Natural killer cell (primary cell): ENCODE data around the gene SERHL2. TPM values are rescaled to one million over a fixed set of nuclear protein-coding genes. Genes with fewer than 3 reads are reported as not detected.
"Not testable (repeated sequence)": the region's sequence is repeated elsewhere in the genome, so short reads cannot be mapped to it uniquely, and the experiment has no call there.

Experiments used
- ATAC-seq, 3 donors: fragments of 150-1000 bp in 2 of 3; fragments of 200-7000 bp in 1 of 3; cut with Tn5 transposase; 1 replicate in 1 of 3; 2 replicates in 2 of 3; pipeline ENCODE4 v1.10.0; 2021; ENCODE audit warnings: mild to moderate bottlenecking in 2 of 3, moderate library complexity in 2 of 3
- DNase-seq, 2 donors: peaks; one replicate each; pipeline versions ENCODE4 v3.0.0 to v3.0.0-alpha.2; 2013 to 2021; ENCODE audit warnings: mixed read lengths in 1 of 2
- H3K27ac ChIP-seq: one replicate; pipeline ENCODE4 v1.5.1; 2013; ENCODE audit warnings: mild to moderate bottlenecking, low read length
- H3K27me3 ChIP-seq: one replicate; pipeline ENCODE4 v1.6.1; 2013; ENCODE audit warnings: low read length; ENCODE audit not compliant: control insufficient read depth, insufficient read depth
- H3K36me3 ChIP-seq: one replicate; pipeline ENCODE4 v1.6.1; 2013; ENCODE audit warnings: low read length; ENCODE audit not compliant: control insufficient read depth, insufficient read depth
- H3K4me1 ChIP-seq: one replicate; pipeline ENCODE4 v1.6.1; 2013; ENCODE audit warnings: low read length; ENCODE audit not compliant: control insufficient read depth, insufficient read depth
- H3K4me3 ChIP-seq: one replicate; pipeline ENCODE4 v1.5.1; 2013; ENCODE audit warnings: low read length
- H3K9me3 ChIP-seq: one replicate; pipeline ENCODE4 v1.6.1; 2013; ENCODE audit warnings: low read length; ENCODE audit not compliant: control insufficient read depth, insufficient read depth
- H3K27ac Mint-ChIP-seq, 2 donors: one replicate each; pipeline ENCODE4 v1.8.0; 2022; ENCODE audit warnings: mild to moderate bottlenecking in 2 of 2, mixed read lengths in 2 of 2, moderate library complexity in 1 of 2
- H3K27me3 Mint-ChIP-seq, 2 donors: one replicate each; pipeline ENCODE4 v1.8.0; 2022; ENCODE audit warnings: low read depth in 2 of 2, mixed read lengths in 2 of 2
- H3K36me3 Mint-ChIP-seq: one replicate; pipeline ENCODE4 v1.8.0; 2022; ENCODE audit warnings: mixed read lengths
- H3K4me1 Mint-ChIP-seq, 2 donors: one replicate each; pipeline ENCODE4 v1.8.0; 2022; ENCODE audit warnings: mixed read lengths in 2 of 2
- H3K4me3 Mint-ChIP-seq: one replicate; pipeline ENCODE4 v1.8.0; 2022; ENCODE audit warnings: mild to moderate bottlenecking, moderate library complexity, mixed read lengths
- H3K9me3 Mint-ChIP-seq, 2 donors: one replicate each; pipeline ENCODE4 v1.8.0; 2022; ENCODE audit warnings: mixed read lengths in 2 of 2
- WGBS: methylation state at CpG from one replicate; pipeline ENCODE4 v1.1.7; 2013; ENCODE audit warnings: missing lambda C conversion rate; ENCODE audit not compliant: insufficient coverage; 5-methylcytosine and 5-hydroxymethylcytosine counted together
- intact Hi-C: fragments of 100-400 bp; cut with micrococcal nuclease; formaldehyde crosslinking; loops from one replicate; pipeline ENCODE4 v1.14.2; 2022
- total RNA-seq, 4 donors: library from RNA; stranded (reverse); fragments of 120-200 nt in 1 of 4; gene quantifications; one replicate each; pipeline versions ENCODE4 v1.2.3 to v1.2.4, GENCODE V29; 2013 to 2022
- TF ChIP-seq, protein P1 (sequence below): fragments of 200-600 bp; IDR thresholded peaks from one replicate; pipeline ENCODE4 v1.8.0; 2022; ENCODE audit warnings: antibody characterized with exemption

SERHL2 gene
- total RNA-seq, 3 donors from 2014 or later (not counting 1 experiment from before 2014, with no cell fraction given): 0.23 to 0.48 TPM; not detected in 1

GRCh38 chr22:42577623-42578240 is 24.0 kb downstream of the SERHL2 start:
- intact Hi-C loops: no loop called here
- Mint-ChIP-seq H3K36me3 (no peaks in the 10 kb centered on the region), H3K27me3 (no peaks in the 10 kb centered on the region), H3K9me3 (no peaks in the 10 kb centered on the region), H3K4me1 (peaks cover 14 to 15% of the 10 kb centered on the region in 2 donors), H3K4me3 (no peak overlapping the region), H3K27ac (no peak overlapping the region)
- Histone ChIP-seq H3K27me3 (no peaks in the 10 kb centered on the region), H3K9me3 (no peaks in the 10 kb centered on the region), H3K4me3 (no peak overlapping the region), H3K4me1 (peaks cover 17% of the 10 kb centered on the region), H3K27ac (no peak overlapping the region), H3K36me3 (peaks cover 20% of the 10 kb centered on the region)
- TF ChIP-seq, protein P1, sequence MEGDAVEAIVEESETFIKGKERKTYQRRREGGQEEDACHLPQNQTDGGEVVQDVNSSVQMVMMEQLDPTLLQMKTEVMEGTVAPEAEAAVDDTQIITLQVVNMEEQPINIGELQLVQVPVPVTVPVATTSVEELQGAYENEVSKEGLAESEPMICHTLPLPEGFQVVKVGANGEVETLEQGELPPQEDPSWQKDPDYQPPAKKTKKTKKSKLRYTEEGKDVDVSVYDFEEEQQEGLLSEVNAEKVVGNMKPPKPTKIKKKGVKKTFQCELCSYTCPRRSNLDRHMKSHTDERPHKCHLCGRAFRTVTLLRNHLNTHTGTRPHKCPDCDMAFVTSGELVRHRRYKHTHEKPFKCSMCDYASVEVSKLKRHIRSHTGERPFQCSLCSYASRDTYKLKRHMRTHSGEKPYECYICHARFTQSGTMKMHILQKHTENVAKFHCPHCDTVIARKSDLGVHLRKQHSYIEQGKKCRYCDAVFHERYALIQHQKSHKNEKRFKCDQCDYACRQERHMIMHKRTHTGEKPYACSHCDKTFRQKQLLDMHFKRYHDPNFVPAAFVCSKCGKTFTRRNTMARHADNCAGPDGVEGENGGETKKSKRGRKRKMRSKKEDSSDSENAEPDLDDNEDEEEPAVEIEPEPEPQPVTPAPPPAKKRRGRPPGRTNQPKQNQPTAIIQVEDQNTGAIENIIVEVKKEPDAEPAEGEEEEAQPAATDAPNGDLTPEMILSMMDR: no peak
- 93% methylated on average over 14 of the region's 15 CpGs for WGBS
- ATAC-seq (no peak), DNase-seq (no peak)

DNA sequence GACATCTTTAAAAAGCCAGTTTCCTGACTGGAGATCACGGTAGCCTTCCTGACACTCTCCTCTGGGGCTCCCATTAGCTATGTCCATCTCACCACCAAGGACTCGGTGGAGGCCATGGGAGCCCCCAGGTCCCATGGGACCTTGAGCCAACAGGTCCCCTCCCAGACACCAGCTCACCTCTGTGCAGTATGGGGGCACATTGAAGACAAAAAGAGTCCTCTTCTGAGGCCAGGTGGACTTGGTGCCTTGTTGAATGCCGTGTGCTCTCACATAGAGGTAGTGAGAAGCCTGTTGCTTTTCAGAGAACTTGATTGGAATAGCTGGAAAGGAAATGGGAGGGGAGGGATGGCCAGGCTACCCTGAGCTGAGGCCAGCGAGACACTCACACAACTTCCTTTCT is 26.3 kb downstream of the SERHL2 start:
- H3K4me3 ChIP-seq, H3K9me3 Mint-ChIP-seq, H3K27ac Mint-ChIP-seq, H3K27ac ChIP-seq, H3K36me3 Mint-ChIP-seq, DNase-seq, H3K27me3 ChIP-seq, H3K9me3 ChIP-seq, H3K27me3 Mint-ChIP-seq, H3K4me3 Mint-ChIP-seq, intact Hi-C loops, ATAC-seq: not testable (repeated sequence)
- Histone ChIP-seq H3K4me1 (peaks cover 17% of the 10 kb centered on the region), H3K36me3 (peaks cover 25% of the 10 kb centered on the region)
- peaks cover 14 to 22% of the 10 kb centered on the region in 2 donors for H3K4me1 Mint-ChIP-seq
- WGBS: 98% methylated on average over 2 of the region's 4 CpGs

DNA sequence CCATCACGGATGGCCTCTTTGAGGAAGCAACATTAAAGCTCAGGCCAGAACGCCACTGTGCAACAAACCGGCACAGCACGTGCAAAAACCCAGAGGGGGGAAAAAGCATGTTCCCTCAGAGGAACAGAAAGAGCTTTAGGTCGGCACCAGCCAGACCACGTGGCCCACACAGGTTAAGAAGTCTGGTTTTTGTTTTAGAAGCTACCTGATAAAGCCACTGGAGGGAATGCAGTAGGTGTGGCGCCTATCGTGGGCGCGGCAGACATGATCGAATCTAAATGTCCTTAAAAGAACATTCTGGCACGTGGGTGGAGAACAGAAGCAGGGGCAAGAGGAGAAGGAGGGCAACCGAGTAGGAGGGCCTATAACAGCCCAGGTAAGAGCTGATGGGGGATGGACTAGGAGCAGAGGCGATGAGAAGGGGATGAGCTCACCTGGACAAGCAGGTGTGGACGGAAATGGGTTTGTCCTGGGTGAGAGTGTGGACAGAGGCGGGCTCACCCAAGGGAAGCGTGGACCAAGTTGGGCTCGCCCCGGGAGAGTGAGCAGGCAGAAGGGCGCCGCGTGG is 27.5 kb downstream of the SERHL2 start:
- H3K36me3 Mint-ChIP-seq, H3K9me3 ChIP-seq, DNase-seq, intact Hi-C loops, H3K27me3 ChIP-seq, H3K27ac ChIP-seq, H3K9me3 Mint-ChIP-seq, H3K27me3 Mint-ChIP-seq: not testable (repeated sequence)
- H3K4me1 Mint-ChIP-seq: peaks cover 14 to 24% of the 10 kb centered on the region in 2 donors
- peak in 1 of 3 donors; percentile 4 for ATAC-seq
- H3K4me3 Mint-ChIP-seq: peak overlapping the region; percentile 94
- WGBS: 0% methylated on average over 9 of the region's 22 CpGs
- H3K27ac Mint-ChIP-seq: peak overlapping the region; percentile 59 to 88
- H3K36me3 ChIP-seq: peaks cover 37% of the 10 kb centered on the region
- H3K4me1 ChIP-seq: peaks cover 17% of the 10 kb centered on the region
- peak overlapping the region; percentile 48 for H3K4me3 ChIP-seq

GRCh38 chr22:42581762-42582716 is 28.3 kb downstream of the SERHL2 start:
- H3K27ac ChIP-seq: no peak overlapping the region
- Mint-ChIP-seq H3K27me3 (no peaks in the 10 kb centered on the region), H3K9me3 (no peaks in the 10 kb centered on the region), H3K27ac (peak overlapping the region; percentile 71 to 88), H3K4me1 (peaks cover 14 to 24% of the 10 kb centered on the region in 2 donors), H3K4me3 (peak overlapping the region; percentile 94), H3K36me3 (no peaks in the 10 kb centered on the region)
- H3K4me3 ChIP-seq: peak overlapping the region; percentile 48
- peaks cover 44% of the 10 kb centered on the region for H3K36me3 ChIP-seq
- H3K27me3 ChIP-seq: no peaks in the 10 kb centered on the region
- H3K9me3 ChIP-seq: no peaks in the 10 kb centered on the region
- ATAC-seq: peak; percentile 87 to 92 (median 91)
- DNase-seq: peak; percentile 77 to 90
- TF ChIP-seq, protein P1: no peak
- intact Hi-C loops: no loop called here
- 6% methylated on average over 64 of the region's 64 CpGs for WGBS
- H3K4me1 ChIP-seq: peaks cover 17% of the 10 kb centered on the region
